GM19438 (cell line): ENCODE measurements around the gene SLC29A3.

ENCODE experiments used
- ATAC-seq: cut with Tn5 transposase; IDR thresholded peaks from one replicate; pipeline ENCODE4 v1.9.1; 2021; ENCODE audit warnings: low read depth; ENCODE audit not compliant: unreplicated experiment

SLC29A3 gene

DNA sequence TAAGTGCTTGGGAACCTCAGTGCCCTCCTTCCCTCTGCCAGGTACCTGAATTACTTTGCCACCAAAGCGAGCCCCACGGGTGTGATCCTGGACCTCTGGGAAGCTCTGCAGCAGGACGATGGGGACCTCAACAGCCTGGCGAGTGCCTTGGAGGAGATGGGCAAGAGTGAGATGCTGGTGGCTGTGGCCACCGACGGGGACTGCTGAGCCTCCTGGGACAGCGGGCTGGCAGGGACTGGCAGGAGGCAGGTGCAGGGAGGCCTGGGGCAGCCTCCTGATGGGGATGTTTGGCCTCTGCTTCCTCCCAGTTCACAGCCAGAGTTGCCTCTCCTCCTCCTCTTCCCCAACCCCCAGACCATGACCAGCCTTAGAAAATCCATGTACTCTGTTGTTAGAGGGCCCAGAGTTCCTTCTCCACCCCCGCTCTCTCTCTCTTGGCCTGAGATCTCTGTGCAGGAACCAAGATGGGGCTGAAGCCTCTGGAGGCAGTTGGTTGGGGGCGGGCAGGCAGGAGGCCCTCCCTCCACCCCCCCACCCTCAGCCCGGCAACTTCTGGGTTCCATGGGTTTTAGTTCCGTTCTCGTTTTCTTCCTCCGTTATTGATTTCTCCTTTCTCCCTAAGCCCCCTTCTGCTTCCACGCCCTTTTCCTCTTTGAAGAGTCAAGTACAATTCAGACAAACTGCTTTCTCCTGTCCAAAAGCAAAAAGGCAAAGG is 19.8 kb upstream of the SLC29A3 start:
- no peak for ATAC-seq

DNA sequence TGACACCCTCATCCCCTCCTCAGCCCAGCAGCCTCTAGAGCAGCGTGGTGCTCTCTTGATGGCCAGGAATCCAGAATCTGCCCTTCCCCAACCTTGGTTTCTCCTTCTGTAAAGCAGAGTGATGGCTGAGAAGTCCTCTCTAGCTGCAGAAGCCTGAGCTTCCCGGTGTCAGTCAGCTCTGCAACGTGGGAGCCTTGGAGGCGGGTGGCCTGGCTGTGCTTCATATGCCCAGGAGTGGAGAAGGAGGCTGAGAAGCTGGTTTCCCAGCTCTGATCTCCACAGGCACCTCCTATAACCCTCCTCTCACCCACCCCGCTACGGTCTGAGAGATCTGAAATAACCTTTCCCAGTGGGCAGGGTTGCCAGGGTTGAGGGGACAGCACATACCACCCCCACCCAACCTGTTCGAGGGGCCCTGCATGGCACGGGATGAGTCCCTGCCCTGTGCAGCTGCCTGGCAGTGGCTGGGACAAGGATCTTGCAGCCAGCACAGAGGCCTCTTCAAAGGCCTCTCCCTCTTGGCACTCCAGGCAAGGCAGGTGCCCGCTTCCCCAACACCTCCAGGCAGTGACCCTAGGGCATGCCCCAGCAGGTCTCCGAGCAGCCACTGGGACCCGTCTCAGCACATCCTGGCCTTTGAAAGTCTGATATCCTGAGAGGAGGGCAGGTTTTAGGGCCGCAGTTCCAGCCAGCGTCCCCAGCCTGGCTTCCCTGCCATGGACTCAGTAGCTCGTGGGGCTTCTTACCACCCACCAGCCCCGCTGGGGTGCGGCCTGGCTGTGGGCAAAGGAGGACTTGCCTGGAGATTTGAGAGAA is 18.3 kb upstream of the SLC29A3 start:
- no peak for ATAC-seq

DNA sequence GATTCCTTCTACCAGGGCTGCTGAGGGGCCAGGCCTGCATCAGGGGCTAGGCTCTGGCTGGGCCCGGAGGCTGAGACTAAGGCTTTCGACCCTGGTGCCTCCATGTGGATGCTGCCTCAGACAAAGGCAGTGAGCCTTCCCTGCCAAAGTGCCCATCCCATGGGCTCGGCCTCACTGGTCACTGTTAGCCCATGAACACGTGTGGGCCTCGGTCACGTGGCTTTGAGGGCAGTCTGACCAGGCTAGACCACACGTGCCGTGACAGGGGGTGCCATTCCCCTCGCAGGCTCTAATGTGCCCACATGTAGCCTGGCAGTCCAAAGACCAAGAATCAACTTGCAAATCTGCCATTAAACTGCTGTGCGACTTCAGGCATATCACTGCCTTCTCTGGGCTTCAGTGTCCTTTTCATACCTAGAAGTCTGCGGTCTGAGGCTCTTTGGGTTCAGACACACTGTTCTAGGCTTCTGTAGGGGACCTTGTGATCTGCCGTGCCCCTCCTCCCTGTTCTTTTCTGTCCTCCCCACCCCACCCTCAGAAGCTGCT is 17.6 kb upstream of the SLC29A3 start:
- ATAC-seq = no peak

DNA sequence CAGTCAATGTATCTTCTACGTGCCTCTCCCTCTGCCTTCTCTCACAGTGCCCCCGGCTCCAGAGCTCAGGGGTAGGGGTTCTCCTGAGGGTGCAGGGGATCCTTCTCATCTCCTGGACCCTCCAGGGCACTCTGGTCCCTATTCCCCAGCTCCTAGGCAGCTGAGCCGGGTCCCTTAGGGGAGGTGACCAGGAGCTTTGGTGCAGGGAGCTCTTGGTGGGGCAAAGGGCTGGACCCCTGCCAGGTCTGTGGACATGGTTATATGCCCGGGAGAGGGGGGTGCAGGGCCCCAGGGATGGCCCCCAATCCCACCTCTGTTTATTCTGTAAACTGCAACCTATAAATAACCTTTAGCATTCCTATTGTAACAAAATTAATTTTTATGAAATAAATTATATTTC is 16.6 kb upstream of the SLC29A3 start:
- no peak for ATAC-seq

DNA sequence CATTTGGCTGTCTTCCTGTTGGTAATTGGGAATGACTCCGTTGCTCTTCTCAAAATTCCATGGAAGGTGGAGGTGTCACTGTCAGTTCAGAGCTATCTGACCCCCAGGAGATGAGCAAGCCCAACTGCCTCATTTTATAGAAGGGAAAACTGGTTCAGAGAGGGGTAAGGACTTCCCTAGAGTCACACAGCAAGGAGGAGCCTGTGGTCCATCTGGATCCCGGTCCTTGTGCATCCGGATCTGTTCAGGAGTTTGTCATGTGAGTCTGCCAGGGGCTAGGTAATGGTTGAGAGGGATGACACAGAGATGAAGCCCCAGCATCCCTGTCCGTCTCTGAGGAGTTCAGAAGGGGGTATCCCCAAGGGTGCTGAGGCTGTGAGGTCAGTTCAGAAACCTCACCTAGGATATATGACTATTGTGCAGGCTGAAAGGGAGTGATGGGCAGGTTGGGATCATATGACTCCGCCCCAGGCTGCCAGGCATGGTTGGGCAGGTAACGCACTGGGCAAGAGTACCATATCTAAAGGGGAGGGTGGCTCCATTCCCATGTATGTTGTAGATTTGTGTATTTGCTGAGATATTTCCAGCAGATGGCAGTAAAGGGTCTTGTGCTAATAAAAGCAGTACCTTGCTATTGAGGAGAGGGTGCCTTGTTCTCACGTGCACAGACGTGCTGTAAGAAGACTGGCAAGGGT is 16.0 kb upstream of the SLC29A3 start:
- no peak for ATAC-seq

DNA sequence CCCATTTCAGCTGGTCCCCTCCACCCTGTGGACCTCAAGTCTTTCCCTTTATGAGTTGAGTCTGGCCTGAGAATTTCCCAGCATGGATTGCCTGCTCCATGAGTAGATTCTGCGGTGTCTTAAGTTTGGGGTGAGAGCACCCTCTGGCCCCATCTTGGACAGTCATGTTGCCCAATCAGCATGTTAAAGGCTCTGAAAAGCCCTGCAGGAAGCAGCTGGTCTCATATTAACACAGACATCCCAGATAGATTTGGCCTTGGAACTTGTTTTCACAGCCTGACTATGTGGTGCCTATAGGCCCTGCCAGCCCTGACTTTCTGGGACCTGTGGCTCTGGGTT is 15.5 kb upstream of the SLC29A3 start:
- ATAC-seq = no peak

DNA sequence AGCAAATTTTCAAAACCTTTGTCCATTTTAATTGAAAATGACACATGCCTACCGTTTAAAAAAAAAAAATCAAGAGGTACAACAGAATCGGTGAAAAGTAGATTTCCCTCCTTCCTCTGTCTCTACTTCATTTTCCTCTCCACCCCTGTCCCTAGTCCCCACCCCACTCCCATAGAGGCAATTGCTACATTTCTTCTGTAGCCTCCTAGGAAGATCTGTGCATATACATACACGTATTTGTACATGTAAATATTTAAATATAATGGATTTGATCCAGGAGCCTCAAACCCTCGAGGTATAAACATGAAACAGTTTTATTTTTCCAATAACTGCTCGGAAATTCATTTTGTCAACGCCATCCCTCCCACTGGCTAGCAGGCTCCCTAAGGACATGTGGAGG is 14.1 kb upstream of the SLC29A3 start:
- no peak for ATAC-seq

DNA sequence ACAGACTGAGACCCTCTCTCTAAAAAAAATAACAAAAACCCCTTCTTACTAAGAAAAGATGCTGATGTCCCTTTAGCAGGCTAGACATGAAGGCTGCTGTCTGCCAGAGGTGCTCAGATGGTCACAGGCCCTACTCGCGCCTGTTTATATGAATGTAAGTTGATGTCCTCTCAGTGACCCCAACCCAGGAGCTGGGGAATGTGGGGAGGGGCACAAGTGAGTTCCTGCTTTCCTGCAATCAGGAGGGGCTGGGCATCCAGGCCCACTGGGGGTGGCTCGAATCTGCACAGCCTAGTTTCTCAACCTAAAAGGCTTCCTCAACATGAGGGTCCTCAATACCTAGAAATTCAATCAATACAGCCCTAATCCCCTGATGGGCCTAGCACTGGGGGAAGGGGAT is 12.1 kb upstream of the SLC29A3 start:
- ATAC-seq = no peak

DNA sequence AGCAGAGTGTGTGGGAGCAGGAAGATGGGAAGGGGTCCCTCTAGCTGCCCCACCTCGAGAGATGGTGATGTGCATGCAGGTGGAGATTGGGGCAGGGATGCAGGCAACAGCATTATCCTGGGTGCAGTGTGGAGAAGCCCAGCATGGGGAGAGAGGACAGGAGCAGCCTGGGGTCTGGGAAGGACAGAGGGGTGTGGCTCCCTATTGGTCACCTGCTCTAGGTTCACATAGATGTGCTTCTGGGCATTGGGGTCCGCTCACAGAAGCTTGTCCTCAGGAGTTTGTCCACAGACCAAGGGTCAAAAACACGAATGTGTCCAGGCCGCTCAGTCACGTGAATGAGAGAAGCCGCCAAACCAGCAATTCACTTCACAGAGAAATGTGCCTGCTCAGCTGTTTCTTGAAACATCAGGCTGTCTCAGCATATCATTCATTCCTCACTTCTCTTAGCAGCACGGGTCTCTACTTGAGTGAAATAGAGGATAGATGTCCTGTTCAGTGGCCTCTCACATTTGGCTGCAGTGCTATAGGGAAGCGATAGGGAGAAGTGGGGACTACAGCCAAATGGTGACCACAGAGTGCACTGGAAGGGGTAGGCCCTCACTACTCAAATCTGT is 11.5 kb upstream of the SLC29A3 start:
- ATAC-seq = no peak

DNA sequence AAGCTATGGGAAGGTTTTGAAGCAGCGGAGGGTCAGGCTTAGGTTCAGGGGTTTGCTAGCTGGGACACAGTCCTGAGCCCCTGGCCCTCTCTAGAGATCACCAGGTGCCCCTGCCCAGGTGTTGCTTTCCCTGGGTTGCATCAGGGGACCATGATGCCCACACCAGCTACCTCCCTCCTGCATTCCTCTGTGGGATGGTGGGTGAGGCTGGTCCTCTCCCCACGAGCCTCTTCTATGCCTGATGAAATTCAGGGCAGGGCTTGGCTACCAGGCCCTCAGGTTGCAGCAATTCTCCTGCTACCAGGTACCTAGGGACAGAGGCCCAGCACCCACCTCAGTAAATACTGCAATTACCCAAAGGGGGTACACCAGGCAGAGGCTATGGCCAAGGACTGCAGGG is 10.8 kb upstream of the SLC29A3 start:
- ATAC-seq = no peak

DNA sequence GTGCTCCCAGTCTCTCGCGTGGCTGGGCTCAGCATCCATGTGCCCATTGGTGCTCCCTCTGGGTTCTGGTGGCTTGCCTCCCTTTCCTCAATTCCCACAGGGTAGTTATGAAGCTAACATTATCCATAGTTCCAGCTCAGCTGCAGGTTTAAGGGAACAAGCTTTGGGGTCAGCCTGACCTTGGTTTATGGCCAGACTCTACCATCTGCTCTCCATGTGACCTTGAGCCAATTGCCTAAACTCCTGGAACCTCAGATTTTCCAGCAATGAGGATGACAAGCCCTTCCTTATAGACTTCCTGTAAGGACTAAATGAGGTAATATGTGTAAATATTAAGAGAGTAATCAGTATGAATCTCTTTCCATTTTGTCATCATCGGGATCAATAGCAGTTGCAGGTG is 10.1 kb upstream of the SLC29A3 start:
- ATAC-seq = no peak

DNA sequence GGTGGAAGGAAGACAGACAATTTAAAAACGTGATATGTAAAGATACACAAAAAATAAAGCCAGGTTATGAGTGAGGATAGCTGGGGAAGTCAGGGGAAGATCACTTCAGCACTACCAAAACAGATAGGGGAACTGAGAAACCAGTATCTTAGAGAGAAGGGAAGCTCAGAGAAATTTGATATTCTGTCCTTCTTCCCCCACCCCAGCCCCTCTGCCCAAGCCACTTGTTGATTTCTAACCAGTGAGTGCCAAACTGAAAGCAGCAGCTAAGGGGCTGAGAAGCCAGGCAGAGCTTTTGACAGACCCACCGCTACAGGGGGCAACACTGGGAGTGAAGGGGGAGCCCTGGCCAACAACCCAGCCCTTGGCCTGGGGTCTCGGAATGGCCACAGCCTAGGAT is 9.1 kb upstream of the SLC29A3 start:
- ATAC-seq = no peak

DNA sequence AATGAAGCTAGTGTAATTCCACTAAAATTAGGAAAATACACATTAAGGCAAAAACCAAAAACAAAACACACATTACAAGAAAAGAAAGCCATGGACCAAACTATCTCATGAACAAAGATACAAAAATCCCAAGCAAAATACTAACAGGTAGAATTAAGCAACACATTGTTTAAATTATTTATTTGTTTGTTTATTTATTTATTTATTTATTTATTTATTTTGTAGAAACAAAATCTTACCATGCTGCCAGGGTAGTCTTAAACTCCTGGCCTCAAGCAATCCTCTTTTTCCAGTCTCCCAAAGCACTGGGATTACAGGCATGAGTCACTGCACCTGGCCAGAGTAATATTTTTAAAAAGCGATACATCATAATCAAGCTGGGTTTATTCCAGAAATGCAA is 6.8 kb upstream of the SLC29A3 start:
- ATAC-seq = no peak

DNA sequence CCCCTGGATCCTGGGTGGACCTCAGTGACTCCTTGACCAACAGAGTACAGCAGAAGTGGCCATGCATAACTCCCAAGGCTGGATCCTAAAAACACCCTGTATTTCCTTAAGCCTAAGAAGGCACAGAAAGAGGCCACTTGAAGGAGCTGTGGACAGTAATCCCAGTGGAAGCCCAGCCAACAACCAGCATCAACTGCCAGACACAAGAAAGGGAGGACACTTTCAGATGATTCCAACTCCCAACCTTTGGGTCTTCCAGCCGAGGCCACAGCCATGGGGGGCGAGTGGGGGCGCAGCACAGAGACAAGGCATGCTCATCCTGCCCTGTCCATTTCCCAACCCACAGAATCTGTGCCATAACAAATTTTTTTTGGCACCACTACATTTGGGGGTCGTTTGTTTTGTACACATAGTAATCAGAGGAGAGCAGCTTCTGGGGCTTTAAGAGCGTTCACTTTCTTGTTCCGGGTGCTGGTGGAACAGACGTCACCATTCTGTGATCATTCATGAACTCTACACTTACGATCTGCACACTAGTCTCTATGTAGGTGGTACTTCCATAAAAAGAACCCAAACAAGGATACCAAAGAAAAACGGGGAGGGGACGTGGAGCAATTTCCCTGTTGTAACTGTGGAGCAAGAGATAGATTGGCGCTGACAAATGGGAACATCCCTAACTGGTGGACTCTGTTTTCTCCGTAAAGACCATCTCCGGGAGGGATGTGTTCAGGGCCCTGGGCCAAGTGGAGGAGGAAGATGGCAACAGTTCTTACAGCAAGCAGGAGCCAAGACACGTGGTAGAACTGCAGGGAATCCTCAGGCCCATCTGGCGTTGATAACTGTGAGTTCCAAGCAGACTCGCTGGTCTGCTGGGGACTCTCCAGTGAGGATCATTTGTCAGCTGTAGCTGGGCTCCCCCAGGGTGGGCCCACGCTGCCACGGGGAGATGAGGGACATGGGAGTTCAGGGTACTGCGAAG is 6.0 kb upstream of the SLC29A3 start:
- ATAC-seq = no peak

DNA sequence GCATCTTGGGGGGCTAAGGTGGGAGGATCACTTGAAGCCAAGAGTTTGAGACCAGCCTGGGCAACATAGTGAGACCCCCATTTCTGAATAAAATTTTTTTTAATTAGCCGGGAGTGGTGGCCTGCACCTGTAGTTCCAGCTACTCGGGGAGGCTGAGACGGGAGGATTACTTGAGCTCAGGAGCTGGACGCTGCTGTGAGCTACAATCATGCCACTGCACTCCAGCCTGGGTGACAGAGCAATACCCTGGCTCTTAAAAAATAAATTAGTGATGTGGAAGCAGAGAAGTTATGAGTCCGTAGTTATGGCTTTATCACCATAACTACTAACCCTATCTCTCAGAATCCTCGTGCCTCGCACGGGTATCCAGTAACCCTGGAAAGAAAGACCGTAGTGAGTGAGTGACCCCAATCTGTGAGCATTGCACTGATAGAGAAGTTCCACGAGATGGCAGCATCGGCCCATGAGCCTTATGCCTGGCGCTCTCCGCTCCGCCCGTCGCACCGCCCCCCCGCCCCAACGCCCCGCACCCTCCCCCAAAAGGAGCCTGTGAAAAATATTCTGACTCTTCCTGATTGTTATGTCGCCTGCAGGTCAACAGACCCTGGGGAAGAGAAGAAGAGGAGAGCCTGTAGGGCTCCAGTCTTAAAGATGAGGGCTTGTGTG is 4.9 kb upstream of the SLC29A3 start:
- ATAC-seq = no peak

DNA sequence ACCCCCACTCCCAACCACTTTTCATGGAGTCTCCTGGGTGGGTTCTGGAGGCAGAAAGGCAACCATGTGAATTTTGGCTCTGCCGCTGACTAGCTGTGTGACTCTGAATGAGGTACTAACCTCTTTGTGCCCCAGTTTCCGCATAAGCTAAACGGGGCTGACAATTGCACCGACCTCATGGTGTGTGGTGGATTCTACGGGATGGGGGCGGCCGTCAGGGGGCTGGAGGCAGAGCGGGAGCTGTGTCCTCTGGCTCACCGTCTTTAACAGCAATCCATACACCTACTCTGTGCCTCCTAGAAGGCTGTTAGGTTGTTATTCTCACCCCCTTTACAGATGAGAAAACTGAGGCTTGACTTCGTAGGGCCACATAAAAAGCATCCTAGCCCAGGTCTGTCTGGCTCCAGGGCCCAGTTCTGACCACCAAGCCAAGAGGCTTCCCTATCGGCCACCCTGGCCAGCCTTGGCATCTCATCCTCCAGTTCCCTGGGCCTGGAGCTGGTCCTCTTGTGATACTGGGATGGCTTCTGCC is 4.3 kb upstream of the SLC29A3 start:
- ATAC-seq = no peak

DNA sequence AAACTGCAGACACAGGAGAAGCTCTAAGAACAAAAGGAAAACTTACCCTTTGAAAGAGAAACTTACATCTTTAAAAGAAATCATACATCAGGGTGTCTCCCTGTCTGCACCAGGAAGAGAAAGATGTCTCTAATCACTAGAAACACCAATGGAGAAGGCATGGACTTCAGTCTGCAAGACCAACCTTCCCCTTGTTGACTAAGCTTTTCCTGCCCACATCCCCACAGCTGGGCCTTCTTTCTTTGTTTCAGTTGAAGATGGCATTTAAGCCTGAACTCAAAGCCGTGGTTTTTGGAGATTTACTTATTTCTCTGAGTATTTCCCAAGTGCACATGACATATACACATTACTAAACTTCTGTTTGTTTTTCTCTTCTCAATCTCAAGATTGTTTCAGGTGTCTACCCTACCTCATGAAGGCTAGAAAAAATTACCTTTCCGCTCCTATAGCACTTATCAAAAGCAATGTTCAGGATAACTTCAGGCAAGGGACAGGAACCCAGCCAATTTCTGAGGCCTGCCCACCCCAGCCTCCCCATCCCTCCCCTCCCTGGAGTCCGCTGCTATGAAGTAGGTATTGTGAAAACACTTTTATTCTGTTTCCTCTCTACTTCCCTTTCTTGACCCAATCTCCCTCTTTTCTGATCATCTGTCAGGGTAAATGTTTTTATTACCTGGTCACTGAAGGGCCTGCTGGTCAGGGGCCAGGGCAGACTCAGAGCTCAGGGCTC is 2.8 kb upstream of the SLC29A3 start:
- ATAC-seq = no peak

DNA sequence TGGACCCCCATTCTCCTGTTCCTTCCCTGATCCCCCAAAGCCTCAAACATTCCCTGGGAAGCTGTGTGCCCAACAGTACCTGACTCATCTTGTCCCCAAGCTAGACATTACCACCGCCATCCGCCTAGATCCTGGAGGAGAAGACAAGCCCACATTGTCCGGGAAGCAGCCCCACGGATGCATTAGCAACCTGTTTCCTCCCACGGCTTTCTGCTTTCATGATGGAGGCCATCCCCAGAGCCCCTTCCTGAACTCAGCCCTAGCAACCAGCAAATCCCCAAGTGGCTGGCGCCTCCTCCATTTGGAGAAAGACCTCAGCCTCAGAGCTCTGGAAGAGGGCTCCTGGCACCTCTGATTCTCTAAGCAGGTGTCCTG is 2.3 kb upstream of the SLC29A3 start:
- no peak for ATAC-seq

DNA sequence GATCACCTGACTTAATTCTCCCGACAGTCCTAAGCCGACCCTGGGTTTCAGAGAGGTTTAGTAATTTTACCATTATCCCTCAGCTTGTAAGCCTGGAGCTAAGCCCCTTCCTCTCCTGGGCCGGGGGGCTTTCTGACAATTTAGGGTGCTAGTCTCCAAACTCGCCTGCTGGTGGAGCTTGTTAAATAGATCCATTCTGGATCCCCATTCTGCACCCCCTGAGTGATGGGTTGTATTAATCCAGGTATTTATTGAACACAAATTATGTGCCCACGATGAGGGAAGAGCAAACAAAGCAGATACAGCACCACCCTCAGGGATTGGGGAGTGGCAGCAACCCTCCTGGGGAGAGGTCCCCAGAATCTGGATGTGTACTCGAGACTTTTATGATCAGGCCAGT is 1.3 kb upstream of the SLC29A3 start:
- no peak for ATAC-seq
